ENCODE data around the gene CALCOCO1.

DNA sequence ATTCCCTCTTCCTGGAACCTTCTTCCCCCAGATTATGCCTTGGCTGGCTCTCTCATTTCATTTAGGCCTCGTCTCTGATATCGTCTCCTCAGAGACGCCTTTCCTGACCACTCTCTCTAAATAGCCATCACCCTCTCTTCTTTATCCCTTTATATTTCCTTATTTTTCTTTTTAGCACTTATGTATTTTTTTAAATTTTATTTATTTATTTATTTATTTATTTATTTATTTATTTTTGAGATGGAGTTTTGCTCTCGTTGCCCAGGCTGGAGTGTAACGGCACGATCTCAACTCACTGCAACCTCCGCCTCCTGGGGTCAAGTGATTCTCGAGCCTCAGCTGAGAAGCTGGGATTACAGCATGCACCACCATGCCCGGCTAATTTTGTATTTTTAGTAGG lies 43.3 kb downstream of the CALCOCO1 start:
- TF ChIP-seq, protein P1, sequence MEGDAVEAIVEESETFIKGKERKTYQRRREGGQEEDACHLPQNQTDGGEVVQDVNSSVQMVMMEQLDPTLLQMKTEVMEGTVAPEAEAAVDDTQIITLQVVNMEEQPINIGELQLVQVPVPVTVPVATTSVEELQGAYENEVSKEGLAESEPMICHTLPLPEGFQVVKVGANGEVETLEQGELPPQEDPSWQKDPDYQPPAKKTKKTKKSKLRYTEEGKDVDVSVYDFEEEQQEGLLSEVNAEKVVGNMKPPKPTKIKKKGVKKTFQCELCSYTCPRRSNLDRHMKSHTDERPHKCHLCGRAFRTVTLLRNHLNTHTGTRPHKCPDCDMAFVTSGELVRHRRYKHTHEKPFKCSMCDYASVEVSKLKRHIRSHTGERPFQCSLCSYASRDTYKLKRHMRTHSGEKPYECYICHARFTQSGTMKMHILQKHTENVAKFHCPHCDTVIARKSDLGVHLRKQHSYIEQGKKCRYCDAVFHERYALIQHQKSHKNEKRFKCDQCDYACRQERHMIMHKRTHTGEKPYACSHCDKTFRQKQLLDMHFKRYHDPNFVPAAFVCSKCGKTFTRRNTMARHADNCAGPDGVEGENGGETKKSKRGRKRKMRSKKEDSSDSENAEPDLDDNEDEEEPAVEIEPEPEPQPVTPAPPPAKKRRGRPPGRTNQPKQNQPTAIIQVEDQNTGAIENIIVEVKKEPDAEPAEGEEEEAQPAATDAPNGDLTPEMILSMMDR (conservative IDR thresholded peaks at IDR 0.05; ENCODE audit: low read depth, low read length), result no peak
- TF ChIP-seq EZH2 (IDR thresholded peaks at IDR 0.05; ENCODE audit: low read length, unreplicated experiment) (no peak), EZH2phosphoT487 (IDR thresholded peaks at IDR 0.05; ENCODE audit: borderline replicate concordance, low read length) (no peak)
